Endothelial cell of umbilical vein (primary cell): ENCODE results near the gene GBP4.

Experiments used
- FOS ChIP-seq: IDR thresholded peaks from 2 replicates; pipeline ENCODE4 v1.6.1; 2011; ENCODE audit warnings: mild to moderate bottlenecking, low read length, moderate library complexity, borderline replicate concordance; ENCODE audit not compliant: insufficient read depth
- POLR2A ChIP-seq: IDR thresholded peaks from 2 replicates; pipeline ENCODE4 v1.6.1; 2012; ENCODE audit warnings: low read depth, mild to moderate bottlenecking, control low read depth, low read length
- TF ChIP-seq, protein P1 (sequence below), 2 donors: IDR thresholded peaks; 1 replicate in 1 of 2; 2 replicates in 1 of 2; pipeline ENCODE4 v1.5.1; 2011; ENCODE audit warnings: low read length in 2 of 2, mild to moderate bottlenecking in 2 of 2, moderate library complexity in 2 of 2, control low read depth in 1 of 2, inconsistent platforms in 1 of 2, low read depth in 1 of 2; ENCODE audit not compliant: insufficient read depth in 1 of 2; ENCODE audit errors: extremely low read depth in 1 of 2

DNA sequence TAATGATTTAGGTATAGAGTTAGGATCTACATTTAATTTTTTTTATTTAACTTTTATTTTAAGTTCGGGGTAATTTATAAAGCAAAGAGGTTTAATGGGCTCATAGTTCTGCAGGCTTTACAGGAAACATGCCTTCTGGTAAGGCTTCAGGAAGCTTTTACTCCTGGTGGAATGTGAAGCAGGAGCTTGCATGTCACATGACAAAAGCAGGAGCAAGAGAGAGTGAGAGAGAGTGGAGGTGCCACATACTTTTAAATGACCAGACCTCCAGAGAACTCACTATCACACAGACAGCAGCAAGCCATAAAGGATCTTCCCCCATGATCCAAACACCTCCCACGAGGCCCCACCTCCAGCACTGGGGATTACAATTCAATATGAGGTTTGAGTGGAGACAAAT lies 55.3 kb downstream of the GBP4 start:
- TF ChIP-seq, protein P1, sequence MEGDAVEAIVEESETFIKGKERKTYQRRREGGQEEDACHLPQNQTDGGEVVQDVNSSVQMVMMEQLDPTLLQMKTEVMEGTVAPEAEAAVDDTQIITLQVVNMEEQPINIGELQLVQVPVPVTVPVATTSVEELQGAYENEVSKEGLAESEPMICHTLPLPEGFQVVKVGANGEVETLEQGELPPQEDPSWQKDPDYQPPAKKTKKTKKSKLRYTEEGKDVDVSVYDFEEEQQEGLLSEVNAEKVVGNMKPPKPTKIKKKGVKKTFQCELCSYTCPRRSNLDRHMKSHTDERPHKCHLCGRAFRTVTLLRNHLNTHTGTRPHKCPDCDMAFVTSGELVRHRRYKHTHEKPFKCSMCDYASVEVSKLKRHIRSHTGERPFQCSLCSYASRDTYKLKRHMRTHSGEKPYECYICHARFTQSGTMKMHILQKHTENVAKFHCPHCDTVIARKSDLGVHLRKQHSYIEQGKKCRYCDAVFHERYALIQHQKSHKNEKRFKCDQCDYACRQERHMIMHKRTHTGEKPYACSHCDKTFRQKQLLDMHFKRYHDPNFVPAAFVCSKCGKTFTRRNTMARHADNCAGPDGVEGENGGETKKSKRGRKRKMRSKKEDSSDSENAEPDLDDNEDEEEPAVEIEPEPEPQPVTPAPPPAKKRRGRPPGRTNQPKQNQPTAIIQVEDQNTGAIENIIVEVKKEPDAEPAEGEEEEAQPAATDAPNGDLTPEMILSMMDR (IDR thresholded peaks at IDR 0.05; ENCODE audit: extremely low read depth in 1 of 2, insufficient read depth in 1 of 2, low read depth in 1 of 2, low read length in 2 of 2): no peak
- no peak for TF ChIP-seq POLR2A
- TF ChIP-seq FOS: no peak
